ENCODE data around the gene TTC32.
"Not testable (repeated sequence)": the region's sequence is repeated elsewhere in the genome, so short reads cannot be mapped to it uniquely, and the experiment has no call there.

The TTC32 gene

GRCh38 chr2:19901442-19902215, at the start of gene TTC32:
Gene TTC32 (minus strand): TSS chr2:19901983. CDS start chr2:19901854, 129 bp downstream.
- DNase-seq = peak; percentile 86 to 88

GRCh38 chr2:19949071-19949470, 47.3 kb upstream of the TTC32 start:
- DNase-seq = no peak

- no peak for DNase-seq
Measured at GRCh38 chr2:19947184-19947940, 45.6 kb upstream of the TTC32 start.

GRCh38 chr2:19944205-19944845, 42.5 kb upstream of the TTC32 start:
- no peak for DNase-seq

GRCh38 chr2:19943189-19943588, 41.4 kb upstream of the TTC32 start:
- DNase-seq = no peak

- DNase-seq = no peak
Measured at GRCh38 chr2:19942199-19942598, 40.4 kb upstream of the TTC32 start.

- DNase-seq = no peak
Measured at GRCh38 chr2:19937004-19937403, 35.2 kb upstream of the TTC32 start.

GRCh38 chr2:19936203-19936602, 34.4 kb upstream of the TTC32 start:
- DNase-seq = no peak

GRCh38 chr2:19933351-19933981, 31.7 kb upstream of the TTC32 start:
- DNase-seq = no peak

GRCh38 chr2:19932928-19933327, 31.1 kb upstream of the TTC32 start:
- no peak for DNase-seq

- no peak for DNase-seq
Measured at GRCh38 chr2:19929226-19929625, 27.4 kb upstream of the TTC32 start.

- not testable (repeated sequence) for DNase-seq
Measured at GRCh38 chr2:19927816-19928215, 26.0 kb upstream of the TTC32 start.

GRCh38 chr2:19924526-19924925, 22.7 kb upstream of the TTC32 start:
- DNase-seq = not testable (repeated sequence)

- not testable (repeated sequence) for DNase-seq
Measured at GRCh38 chr2:19922188-19922587, 20.4 kb upstream of the TTC32 start.

GRCh38 chr2:19916385-19916950, 14.7 kb upstream of the TTC32 start:
- DNase-seq = no peak

GRCh38 chr2:19914266-19914975, 12.6 kb upstream of the TTC32 start:
- DNase-seq = no peak

- peak in 1 of 2 experiments; percentile 3 for DNase-seq
Measured at GRCh38 chr2:19911808-19912509, 10.2 kb upstream of the TTC32 start.

- DNase-seq = no peak
Measured at GRCh38 chr2:19902216-19902740, 495 bp upstream of the TTC32 start.

- DNase-seq = no peak
Measured at GRCh38 chr2:19900931-19901441, 797 bp downstream of the TTC32 start.

- no peak for DNase-seq
Measured at GRCh38 chr2:19899985-19900930, 1.5 kb downstream of the TTC32 start.
